Stimulated activated CD4-positive, alpha-beta T cell treated with anti-CD3 and anti-CD28 coated beads, Interleukin-2, amount 100 ng/mL, for 48 hours (primary cell): ENCODE data around the gene EFCAB8.
"Not testable (repeated sequence)": the region's sequence is repeated elsewhere in the genome, so short reads cannot be mapped to it uniquely, and the experiment has no call there.

ENCODE experiments used
- DNase-seq, 2 donors: peaks; one replicate each; pipeline ENCODE4 v3.0.0-alpha.2; 2020

Gene EFCAB8

DNA sequence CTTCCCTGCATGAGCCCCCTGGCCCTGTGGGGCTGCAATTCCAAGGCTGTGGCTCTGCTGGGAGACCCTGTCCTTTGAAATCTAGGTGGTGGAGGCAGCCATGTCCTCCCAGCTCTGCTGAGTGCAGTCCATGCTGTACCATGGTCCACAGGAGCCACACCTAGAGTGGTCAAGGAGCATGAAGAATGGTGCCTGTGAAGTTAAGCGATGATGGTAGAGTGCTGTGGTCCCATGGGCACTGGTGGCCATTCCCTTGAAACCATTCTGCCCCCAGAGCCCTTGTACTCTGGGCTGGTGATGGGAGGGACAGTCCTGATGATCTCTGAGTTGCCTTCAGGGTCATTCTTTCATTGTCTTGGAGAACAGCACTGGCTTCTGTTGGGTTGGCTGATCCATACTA, 55.3 kb downstream of the EFCAB8 start:
- no peak for DNase-seq

GRCh38 chr20:32917191-32917950, 58.6 kb downstream of the EFCAB8 start:
- no peak for DNase-seq

DNA sequence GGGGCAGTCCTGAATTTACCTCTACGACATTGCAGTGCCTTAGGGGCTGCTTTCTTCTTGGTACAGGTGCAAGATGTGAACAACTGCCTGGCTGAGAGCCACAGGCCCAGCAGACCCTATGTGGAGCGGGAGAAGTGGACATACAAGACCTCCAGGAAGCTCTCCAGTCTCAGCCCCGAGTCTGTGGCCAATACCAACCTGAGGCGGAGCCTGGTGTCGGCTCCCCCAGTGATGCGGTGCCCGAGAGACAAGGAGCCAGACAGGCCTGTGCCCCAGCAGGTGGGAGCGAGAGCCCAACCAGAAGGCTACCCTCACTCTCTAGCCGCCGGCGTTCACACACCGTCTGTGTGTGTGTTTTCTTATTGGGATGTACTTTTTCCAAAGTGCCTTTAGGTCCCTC, 59.6 kb downstream of the EFCAB8 start:
- DNase-seq = no peak

GRCh38 chr20:32918751-32919150, 60.0 kb downstream of the EFCAB8 start:
- DNase-seq = no peak

DNA sequence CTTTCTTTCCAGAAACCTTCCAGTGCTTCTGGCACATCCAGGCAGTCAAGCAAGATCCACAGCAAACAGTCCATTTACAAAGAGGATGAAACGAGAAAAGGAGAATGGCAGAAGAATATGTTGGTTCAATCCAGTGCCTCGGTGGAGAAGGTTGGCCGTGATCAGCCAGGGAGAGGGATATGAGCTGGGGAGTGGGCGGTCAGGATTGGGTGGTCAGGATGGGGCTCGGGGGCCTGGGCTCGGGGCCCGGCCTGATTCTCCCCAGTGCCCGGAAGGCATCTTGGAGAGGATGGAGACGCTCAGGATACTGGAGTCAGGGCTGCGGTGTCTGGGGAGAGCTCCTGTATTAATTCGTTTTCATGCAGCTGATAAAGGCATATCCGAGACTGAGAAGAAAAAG, 61.3 kb downstream of the EFCAB8 start:
- DNase-seq = no peak

DNA sequence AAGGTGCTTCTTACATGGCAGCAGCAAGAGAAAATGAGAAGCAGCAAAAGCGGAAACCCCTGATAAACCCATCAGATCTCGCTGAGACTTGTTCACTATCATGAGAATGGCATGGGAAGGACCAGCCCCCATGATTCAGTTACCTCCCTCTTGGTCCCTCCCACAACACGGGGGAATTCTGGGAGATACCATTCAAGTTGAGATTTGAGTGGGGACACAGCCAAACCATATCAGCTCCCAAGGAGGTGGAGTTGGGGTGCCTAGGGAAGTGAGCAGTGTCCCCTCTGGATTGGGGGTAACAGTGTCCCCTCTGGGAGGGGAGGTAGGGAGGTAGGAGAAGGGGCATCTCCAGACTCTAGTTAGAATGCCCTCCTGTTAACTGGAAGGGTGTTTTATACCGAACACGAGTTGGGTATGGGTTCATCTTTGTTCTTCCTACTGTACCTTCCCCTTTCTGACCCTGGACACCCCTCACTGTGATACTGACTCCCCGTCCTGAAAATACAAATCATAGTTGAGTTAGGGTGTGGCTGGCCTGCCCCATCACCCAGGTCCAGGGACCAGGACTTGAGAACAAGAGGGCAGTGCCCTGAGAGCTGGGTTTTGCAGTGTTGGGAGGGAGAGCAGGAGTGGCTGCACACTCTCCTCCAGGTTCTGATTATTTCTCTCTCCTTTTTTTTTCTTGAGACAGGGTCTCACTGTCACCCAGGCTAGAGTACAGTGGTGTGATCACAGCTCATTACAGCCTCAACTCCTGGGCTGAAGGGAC, 62.0 kb downstream of the EFCAB8 start:
- no peak for DNase-seq

DNA sequence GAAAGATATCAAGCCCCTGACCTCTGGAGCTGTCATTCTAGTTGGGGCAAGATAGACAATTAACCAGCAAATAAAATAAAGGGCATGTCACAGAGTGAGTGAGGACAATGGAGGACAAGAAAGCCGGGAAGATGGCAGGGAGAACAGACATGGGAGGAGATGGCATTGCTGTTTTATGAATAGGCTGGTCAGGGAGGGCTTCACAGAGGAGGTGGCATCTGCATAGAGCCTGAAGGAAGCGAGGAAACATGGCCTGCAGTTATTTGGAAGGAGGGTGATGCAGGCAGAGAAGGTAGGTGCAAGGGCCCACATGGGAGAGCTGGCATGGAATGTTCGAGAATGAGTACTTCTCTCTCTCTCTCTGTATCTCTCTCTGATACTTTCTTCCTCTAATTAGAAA, 63.7 kb downstream of the EFCAB8 start:
- no peak for DNase-seq

GRCh38 chr20:32924781-32925180, 66.1 kb downstream of the EFCAB8 start:
- DNase-seq = no peak

DNA sequence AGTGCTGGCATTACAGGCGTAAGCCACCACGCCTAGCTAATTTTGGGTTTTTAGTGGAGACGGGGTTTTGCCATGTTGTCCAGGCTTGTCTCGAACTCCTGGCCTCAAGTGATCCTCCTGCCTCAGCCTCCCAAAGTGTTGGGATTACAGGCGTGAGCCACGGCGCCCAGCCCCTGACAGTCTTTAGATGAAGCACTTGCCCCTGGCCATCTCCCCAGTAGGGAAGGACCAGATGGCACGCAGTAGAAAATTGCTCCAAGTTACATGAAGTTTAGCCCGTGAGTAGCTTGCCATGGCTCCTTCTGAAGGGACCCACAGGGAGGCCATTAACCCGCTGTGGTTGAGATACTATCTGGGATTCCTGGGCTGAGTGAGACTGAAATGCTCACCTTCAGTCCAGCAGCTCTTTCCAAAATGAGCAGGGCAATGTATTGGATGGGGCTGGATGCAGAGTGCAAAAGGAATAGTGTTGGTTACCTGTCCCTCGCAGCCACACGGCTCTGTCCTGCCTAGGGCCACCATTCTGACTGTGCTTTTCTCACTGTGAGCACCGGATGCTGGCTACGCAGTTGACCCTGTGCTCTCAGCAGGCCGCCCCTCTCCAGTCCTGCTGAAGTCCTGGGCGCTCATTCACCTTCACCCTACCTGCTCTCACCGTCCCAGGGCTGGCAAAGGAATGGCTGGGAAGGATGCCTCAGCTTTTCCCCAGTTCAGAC, 66.9 kb downstream of the EFCAB8 start:
- no peak for DNase-seq

DNA sequence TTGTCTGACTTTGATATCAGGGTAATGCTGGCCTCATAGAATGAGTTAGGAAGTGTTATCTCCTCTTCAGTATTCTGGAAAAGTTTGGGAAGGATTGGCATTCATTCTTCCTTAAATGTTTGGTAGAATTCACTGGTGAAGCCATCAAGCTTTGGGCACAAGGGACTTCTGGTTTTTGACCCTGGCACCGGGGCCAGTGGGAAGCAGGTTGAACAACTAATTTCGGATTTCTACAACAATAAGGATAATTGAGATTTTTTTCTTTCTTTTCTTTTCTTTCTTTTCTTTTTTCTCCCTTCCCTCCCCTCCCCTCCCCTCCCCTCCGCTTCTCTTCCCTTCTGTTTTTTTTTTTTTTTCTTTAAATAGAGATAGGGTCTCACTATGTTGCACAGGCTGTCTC, 70.4 kb downstream of the EFCAB8 start:
- DNase-seq = no peak

- DNase-seq = no peak
Measured at GRCh38 chr20:32930181-32930580, 71.5 kb downstream of the EFCAB8 start.

DNA sequence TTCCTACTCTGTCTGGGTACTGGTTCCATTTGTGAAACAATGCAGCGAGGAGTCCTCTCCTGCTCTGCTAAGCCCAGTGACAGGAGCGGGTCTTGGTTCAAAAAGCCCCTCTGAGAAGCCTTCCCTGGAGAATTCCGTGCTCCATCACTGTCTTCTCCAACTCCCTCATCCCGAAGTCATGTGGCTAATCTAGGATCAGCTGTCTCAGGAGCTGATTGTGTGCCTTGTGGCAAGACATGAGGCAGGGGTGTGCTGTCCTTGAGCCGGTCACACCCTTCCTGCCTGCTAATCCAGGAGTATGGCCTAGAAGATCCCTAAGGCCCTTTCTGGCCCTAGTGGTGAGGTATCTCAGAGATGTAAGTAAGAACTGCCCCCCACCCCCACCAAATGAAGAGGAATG, 72.0 kb downstream of the EFCAB8 start:
- DNase-seq = no peak

GRCh38 chr20:32934580-32934979, 75.9 kb downstream of the EFCAB8 start:
- DNase-seq = no peak

DNA sequence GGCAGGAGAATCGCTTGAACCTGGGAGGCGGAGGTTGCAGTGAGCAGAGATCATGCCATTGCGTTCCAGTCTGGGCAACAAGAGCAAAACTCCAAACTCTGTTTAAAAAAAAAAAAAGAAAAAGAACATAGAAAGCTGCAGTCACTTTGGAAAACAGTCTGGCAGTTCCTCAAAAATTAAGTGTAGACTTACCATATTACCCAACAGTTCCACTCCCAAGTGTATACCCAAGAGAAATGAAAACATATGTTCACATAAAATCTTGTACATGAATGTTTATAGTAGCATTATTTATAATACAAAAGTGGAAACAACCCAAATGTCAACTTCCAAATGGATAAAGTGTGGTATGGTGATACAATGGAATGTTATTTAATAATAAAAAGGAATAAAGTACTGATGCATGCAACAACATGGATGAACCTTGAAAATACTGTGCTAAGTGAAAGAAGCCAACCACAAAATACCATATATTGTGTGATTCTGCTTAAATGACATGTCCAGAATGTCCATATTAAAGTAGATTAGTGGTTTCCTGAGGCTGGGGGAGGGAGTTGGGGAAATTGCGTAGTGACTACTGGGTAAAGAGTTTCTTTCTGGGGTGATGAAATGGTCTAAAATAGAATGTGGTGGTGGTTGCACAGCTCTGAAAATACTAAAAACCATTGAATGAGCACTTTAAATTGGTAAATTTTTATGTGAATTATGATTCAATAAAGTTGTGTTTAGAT, 82.6 kb downstream of the EFCAB8 start:
- no peak for DNase-seq

- DNase-seq = no peak
Measured at GRCh38 chr20:32943490-32944052, 84.8 kb downstream of the EFCAB8 start.

DNA sequence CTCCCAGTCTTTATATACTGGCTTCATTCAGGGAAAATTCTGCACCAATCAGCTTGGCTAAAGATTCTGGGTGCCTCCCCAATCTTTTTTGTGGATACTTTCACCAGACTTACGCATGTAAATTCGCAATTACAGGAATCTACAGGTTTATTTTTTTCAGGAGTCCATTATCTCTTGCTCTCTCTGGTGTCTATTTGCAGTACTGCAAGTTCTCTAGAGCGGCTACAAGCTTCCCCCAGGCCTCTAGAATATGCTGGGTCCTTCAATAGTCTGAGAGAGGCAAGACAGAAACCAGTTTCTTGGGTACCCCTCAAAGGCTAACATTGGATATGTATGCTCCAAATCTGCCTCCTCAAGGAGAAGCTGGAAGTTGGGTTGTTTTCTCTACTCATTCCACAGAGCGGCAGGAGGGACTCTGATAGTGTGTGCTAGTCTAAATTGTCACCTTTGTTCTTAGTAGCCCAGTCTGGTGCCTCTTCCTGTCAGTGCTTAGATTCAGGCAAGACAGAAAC, 87.0 kb downstream of the EFCAB8 start:
- DNase-seq = no peak

- DNase-seq = no peak
Measured at GRCh38 chr20:32946629-32947028, 87.9 kb downstream of the EFCAB8 start.

- DNase-seq = not testable (repeated sequence)
Measured at GRCh38 chr20:32950539-32950938, 91.8 kb downstream of the EFCAB8 start.

- no peak for DNase-seq
Measured at GRCh38 chr20:32957459-32957858, 98.7 kb downstream of the EFCAB8 start.

DNA sequence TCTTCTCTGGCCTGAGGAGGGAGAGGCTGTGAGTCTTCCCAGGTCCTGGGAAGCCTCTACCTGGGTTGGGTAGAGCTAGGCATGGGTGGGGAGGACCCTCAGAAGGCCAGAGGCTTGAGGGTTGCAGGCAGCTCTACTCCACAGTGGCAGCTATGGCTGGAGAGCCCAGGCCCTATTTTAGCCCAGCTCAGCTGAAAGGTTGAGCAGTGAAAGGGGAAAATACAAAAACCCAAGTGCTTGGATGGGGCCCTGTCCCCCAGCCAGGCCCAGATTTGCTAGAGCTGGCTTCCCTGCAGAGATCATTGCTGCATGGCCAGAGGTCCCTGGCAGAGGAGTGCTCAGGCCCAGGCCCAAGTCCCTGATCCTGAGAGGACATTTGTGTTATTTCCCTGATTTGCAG, 99.9 kb downstream of the EFCAB8 start:
- DNase-seq = no peak

DNA sequence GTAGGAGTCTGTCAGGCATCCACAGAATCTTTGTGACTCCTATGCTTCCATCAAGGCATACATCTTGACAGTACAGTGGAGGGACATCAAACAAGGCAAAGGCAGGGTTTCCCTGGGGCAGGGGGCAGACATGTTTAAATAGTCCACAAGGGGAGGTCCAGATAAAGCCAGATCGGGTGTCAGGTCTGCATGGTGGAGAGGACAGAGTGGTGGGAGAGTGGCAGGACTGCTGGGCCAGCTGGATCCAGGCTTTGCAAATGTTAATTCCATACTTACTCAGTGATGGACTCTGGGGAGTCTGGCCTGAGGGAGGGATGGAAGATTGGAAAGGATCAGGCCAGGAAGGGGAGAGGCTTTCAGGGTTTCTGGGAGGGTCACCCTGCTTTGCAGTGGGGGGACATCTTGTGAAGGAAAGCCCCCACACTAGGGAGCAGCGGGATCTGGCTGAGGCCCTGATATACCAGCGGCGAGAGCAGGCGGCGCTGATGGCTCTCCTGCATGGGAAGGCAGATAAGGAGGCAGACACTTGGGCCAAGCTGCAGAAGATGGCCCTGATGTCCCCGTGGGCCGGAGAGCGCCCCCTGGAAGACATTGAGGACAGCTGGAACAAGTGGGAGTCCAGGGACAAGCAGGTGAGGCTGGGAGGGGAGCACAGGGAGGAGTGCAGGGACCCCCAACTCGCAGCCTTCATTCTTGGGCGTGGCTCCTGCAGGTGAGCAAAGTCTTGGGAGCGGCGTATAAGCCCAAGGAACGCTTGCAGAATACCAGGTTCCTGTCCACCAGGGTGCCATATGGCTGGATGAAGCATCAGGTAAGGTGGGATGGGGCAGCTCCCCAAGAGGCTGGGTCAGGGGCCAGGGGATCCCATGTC, 100.9 kb downstream of the EFCAB8 start:
- DNase-seq = no peak

GRCh38 chr20:32960222-32960518, 101.4 kb downstream of the EFCAB8 start:
- DNase-seq = no peak
